HG03457 (cell line): ENCODE measurements around the gene TM2D3.

Experiments
- ATAC-seq: cut with Tn5 transposase; IDR thresholded peaks from one replicate; pipeline ENCODE4 v1.9.1; 2021; ENCODE audit warnings: moderate number of reproducible peaks; ENCODE audit not compliant: unreplicated experiment

Gene TM2D3

GRCh38 chr15:101625980-101626379, 26.2 kb downstream of the TM2D3 start:
- ATAC-seq: no peak

- ATAC-seq: no peak
These were observed 27.0 kb downstream of the TM2D3 start for GRCh38 chr15:101625184-101625583.

- no peak for ATAC-seq
These were observed 28.5 kb downstream of the TM2D3 start for GRCh38 chr15:101623367-101624304.

GRCh38 chr15:101621961-101622360, 30.2 kb downstream of the TM2D3 start:
- no peak for ATAC-seq

DNA sequence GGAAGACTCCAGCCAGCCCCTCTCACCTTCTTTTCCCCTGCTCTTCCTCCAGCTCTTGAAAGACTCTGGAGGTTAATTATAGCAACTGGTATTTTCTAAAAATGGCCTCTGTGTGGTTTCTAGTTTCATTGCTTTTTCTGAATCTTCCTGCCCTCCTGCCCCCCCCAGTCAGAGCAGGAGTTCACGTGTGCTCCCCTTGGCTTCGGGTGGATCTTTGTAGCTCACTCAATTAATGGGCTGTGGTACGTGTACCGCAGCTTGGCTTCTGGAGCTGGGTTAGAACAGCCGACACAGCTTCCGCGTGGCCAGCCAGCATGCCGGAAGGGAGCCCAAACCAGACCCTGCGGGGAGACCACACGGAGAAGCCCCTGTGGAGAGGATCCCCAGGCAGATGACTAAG, 31.5 kb downstream of the TM2D3 start:
- no peak for ATAC-seq

- ATAC-seq: no peak
These were observed 32.6 kb downstream of the TM2D3 start for GRCh38 chr15:101619615-101619865.

GRCh38 chr15:101618851-101619614, 33.1 kb downstream of the TM2D3 start:
- ATAC-seq: no peak

GRCh38 chr15:101618076-101618475, 34.1 kb downstream of the TM2D3 start:
- no peak for ATAC-seq

DNA sequence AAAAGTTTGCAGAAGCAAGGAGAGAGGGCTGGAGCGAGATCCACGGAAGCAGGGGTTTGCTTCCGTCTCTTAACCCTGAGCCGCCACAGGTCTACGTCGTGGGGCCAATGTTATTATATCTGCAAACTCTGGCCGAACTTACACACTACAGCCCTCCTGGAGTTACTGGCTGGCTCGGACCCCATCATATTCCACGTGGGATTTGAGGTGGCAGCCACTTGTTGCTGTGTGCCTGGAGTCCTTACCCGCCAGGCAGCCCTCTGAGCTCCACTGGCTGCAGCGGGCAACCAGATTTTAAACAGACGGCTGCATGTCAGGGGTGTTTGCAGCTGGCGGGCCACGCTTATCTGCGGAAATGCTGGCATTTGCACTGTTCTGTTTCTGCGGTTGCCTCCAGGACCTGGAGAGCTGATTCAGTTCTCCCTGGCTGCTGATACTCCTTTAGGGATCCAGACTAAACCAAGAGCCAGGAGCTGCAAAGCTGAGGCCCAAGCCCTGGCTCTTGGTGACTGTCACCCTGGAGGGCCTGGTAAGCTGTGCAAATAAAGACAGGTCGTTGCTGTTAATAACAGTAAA, 34.7 kb downstream of the TM2D3 start:
- no peak for ATAC-seq

DNA sequence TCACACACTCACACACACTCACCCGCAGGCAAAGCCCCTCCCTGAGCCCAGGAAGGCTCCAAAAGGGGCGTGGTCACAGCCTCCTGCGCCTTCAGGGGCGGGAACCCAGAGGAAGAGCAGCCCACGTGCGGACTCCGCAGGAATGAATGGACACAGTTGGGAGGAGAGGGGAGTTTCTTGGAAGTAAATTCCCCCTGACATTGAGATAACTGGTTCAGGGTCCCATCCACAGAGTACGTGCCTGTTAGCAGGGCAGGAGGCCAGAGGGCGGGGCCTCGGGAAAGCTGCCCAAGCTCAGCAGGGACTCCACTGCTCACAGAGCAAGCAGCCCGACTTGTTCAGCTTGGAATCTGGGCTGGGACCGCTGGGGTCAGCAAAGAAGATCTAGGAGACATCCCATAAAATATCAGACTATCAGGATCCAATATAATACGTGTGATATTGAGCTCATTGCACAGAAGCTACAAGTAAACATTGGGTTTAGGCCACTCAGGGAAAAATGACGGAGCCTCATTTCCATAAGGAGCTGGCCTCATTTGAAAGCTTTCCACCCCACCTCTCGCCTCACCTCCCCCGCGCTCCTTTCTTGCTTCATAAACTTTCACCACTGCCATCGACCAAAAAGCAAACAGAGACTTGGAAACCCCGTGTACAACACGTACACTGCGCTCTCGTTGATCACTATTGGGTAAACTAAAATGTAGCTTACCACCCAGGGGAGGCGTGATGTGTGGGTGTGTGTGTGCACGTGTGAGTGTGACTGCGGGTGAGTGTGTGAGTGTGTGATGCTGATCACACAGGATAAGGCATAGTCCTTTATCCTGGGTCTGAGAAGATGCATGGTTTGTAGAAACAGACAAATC, 36.0 kb downstream of the TM2D3 start:
- ATAC-seq: no peak

GRCh38 chr15:101615414-101615985, 36.7 kb downstream of the TM2D3 start:
- no peak for ATAC-seq

DNA sequence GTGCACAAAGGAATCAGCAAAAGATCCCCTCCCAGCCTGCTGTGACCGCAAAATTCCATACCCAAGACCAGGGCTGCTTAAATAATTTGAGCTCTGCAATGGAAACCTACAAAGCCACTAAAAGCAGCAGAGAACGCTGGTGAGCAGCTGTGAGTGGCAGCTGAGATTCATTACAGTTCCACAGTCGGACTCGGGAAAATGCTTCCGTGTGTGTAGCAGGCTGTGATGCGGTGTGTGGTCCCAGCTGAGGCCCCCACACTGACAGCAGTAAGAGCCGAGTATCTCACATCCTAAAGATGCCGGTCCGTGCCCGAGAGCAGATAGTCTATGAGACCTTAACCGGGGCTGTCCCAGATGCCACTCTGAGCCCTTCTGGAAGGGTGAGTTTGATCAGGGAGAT, 37.4 kb downstream of the TM2D3 start:
- ATAC-seq: no peak

DNA sequence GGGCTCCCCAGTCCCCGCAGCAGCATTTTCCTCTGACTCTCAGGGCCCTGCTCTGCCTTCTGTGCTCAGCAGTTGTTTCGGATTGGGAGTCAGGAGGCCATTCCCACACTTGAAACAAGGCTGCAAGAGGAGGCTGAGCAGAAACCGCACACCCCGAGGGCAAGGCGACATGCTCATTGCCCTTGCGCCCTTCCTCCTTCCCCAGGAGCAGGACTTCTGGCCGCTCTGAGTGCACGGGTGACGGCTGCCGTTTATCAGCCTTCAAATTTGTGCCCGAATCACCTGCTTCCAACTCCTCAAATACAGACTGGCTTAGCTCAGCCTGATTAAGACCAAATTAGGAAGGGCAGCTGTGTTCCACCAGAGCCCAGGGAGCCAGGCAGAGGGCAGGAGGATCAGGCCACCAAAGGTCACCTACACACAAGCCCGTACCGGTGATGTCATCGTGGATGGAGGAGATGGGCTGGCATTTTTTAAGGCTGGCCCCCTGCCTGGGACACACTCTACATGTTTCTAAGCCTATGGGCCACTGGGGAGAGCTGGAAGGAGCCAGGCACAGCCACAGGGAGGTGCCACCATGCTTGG, 38.1 kb downstream of the TM2D3 start:
- no peak for ATAC-seq

GRCh38 chr15:101613130-101614000, 38.8 kb downstream of the TM2D3 start:
- ATAC-seq: no peak

- no peak for ATAC-seq
These were observed 39.5 kb downstream of the TM2D3 start for GRCh38 chr15:101612676-101613075.

- ATAC-seq: no peak
These were observed 40.4 kb downstream of the TM2D3 start for GRCh38 chr15:101611580-101612299.

DNA sequence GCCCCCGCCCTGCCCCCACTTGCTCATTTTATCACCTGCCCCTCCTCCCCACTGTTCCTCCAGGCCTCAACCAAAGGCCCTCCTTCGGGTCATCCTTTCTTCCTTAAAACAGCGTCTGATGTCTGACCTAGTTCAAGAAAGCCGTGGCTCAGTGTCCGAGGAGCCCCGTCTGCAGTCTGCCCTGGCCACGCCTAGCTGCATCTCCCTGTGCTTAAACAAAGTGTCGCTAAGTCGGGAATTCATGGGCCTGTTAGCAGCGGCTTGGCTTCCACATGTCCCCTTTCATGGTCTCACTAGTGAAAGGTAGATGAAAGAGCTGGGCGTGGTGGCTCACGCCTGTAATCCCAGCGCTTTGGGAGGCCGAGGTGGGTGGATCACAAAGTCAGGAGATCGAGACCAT, 41.2 kb downstream of the TM2D3 start:
- ATAC-seq: no peak

DNA sequence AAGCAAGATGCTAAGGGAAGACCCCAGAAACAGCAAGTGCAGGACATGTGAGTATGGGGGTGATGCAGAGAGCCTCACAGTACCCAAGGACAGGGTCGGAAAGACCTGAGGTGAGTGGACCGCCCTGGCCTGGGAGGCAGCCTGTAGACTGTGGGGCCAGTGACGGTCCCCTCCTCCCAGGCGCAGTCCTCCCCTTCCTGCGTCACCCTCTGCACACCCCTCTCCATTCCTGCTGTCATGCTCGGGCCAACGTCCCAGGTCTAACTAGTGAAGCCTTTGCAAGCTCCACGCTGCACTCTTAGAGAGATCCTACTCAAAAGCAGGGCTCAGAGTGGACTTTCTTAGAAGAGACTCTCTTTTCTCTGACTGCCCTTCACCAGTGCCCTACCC, 41.6 kb downstream of the TM2D3 start:
- no peak for ATAC-seq
